IMR-90 (cell line): Measurements from ENCODE around the gene REPS2.

Experiments
- CEBPB ChIP-seq: IDR thresholded peaks from 2 replicates; pipeline ENCODE4 v1.6.1; 2012; ENCODE audit warnings: low read depth, low read length, improper control_type of control experiment
- CHD1 ChIP-seq: IDR thresholded peaks from 2 replicates; pipeline ENCODE4 v1.6.1; 2012; ENCODE audit warnings: low read depth, low read length, improper control_type of control experiment
- CTCF ChIP-seq: conservative IDR thresholded peaks from 2 replicates; pipeline ENCODE4 v1.5.1; 2012; ENCODE audit warnings: mild to moderate bottlenecking, low read depth, low read length, improper control_type of control experiment
- ELK1 ChIP-seq: fragments of 150-350 bp; IDR thresholded peaks from 2 replicates; pipeline ENCODE4 v1.6.1; 2016; ENCODE audit warnings: low read depth, mild to moderate bottlenecking, low read length, moderate library complexity, borderline replicate concordance
- FOS ChIP-seq: fragments of 150-350 bp; IDR thresholded peaks from 2 replicates; pipeline ENCODE4 v1.6.1; 2016; ENCODE audit warnings: low read depth, low read length
- MAFK ChIP-seq: IDR thresholded peaks from 2 replicates; pipeline ENCODE4 v1.6.1; 2012; ENCODE audit warnings: low read depth, low read length, improper control_type of control experiment
- MAZ ChIP-seq: IDR thresholded peaks from 2 replicates; pipeline ENCODE4 v1.6.1; 2012; ENCODE audit warnings: low read depth, mild to moderate bottlenecking, low read length, improper control_type of control experiment, moderate library complexity, borderline replicate concordance
- MXI1 ChIP-seq: IDR thresholded peaks from 2 replicates; pipeline ENCODE4 v1.6.1; 2012; ENCODE audit warnings: low read depth, mild to moderate bottlenecking, low read length, moderate library complexity, borderline replicate concordance
- POLR2A ChIP-seq: IDR thresholded peaks from 2 replicates; pipeline ENCODE4 v1.6.1; 2012; ENCODE audit warnings: mild to moderate bottlenecking, low read depth, low read length
- RAD21 ChIP-seq: IDR thresholded peaks from 2 replicates; pipeline ENCODE4 v1.6.1; 2012; ENCODE audit warnings: low read length, improper control_type of control experiment
- RCOR1 ChIP-seq: IDR thresholded peaks from 2 replicates; pipeline ENCODE4 v1.6.1; 2012; ENCODE audit warnings: mild to moderate bottlenecking, low read length, improper control_type of control experiment; ENCODE audit not compliant: insufficient replicate concordance
- RFX5 ChIP-seq: IDR thresholded peaks from 2 replicates; pipeline ENCODE4 v1.8.0; 2012; ENCODE audit warnings: low read depth, mild to moderate bottlenecking, low read length, moderate library complexity
- SMC3 ChIP-seq: fragments of 150-350 bp; IDR thresholded peaks from 2 replicates; pipeline ENCODE4 v1.6.1; 2016; ENCODE audit warnings: low read depth, mild to moderate bottlenecking, antibody characterized with exemption, low read length, moderate library complexity
- USF2 ChIP-seq: fragments of 150-350 bp; IDR thresholded peaks from 2 replicates; pipeline ENCODE4 v1.6.1; 2017; ENCODE audit warnings: mild to moderate bottlenecking, antibody characterized with exemption, low read length, low read depth

DNA sequence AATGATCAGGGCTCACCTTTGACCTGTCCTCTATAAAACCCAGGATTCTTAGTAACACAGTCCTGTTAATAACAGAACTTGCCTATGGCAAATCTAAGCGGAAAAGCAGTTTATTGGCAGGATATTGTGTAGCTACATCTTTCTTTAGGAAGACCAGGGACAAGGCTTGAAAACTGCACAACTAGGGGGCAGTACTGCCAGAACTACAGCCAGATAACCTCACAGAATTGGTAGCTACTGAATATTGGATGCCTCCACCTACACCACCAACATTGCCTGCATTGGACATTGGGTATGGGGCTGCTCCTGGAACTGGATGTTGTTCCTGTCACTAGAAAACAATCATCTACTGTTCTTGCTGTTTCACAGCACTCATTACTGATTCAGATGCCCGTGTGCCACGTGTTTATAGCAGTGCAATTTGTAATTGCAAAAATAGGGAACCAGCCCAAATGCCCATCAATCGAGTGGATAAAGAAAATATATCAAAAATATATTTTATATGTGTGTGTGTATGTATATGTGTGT is 47.4 kb downstream of the REPS2 start:
- TF ChIP-seq CTCF (no peak), RAD21 (no peak), FOS (no peak), SMC3 (no peak), POLR2A (no peak), CEBPB (no peak), ELK1 (no peak), USF2 (no peak), RCOR1 (no peak), MXI1 (no peak), RFX5 (no peak), MAZ (no peak), CHD1 (no peak), MAFK (no peak)
